RWPE1 (cell line): ENCODE measurements around the gene ASAP2.

Experiments
- CTCF ChIA-PET: fragments of 350-600 bp; sonication (Branson Sonifier 250); formaldehyde crosslinking; extraction: SDS; loops from one replicate; lab custom pipeline; 2021; lab: Yijun Ruan, JAX
- POLR2A ChIA-PET: fragments of 400-600 bp; formaldehyde crosslinking; extraction: SDS; loops from one replicate; lab custom pipeline; 2020; ENCODE audit warnings: antibody characterized with exemption; ENCODE audit not compliant: low non-redundant PET; lab: Yijun Ruan, JAX
- DNase-seq: peaks from one replicate; pipeline ENCODE4 v3.0.0; 2012; ENCODE audit warnings: low spot score
- H3K27ac ChIP-seq: fragments of 450-650 bp; 2 replicates; pipeline ENCODE4 v1.5.1; 2017
- TF ChIP-seq, protein P1 (sequence below): fragments of 450-650 bp; conservative IDR thresholded peaks from 2 replicates; pipeline ENCODE4 v1.5.1; 2017; ENCODE audit warnings: low read depth, mild to moderate bottlenecking

Gene ASAP2

DNA sequence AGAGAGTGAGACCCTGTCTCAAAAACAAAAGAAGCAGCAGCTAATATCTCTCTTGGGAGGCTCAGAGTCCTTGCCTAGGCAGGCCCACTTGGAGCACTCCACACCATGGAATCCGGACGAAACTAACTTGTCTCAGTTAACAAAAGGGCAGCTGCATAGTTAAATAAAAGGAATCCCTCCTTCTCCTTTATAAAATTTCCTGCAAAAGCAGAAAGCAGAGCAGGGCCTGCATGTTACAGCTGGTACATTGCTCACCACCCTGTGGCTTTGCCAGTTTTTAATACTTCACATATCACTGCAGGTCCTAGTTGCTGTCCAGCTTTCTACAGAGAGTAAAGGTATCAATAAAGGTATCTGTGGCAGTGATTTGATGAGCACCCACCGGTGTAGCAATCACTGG, 93.6 kb downstream of the ASAP2 start:
- TF ChIP-seq, protein P1, sequence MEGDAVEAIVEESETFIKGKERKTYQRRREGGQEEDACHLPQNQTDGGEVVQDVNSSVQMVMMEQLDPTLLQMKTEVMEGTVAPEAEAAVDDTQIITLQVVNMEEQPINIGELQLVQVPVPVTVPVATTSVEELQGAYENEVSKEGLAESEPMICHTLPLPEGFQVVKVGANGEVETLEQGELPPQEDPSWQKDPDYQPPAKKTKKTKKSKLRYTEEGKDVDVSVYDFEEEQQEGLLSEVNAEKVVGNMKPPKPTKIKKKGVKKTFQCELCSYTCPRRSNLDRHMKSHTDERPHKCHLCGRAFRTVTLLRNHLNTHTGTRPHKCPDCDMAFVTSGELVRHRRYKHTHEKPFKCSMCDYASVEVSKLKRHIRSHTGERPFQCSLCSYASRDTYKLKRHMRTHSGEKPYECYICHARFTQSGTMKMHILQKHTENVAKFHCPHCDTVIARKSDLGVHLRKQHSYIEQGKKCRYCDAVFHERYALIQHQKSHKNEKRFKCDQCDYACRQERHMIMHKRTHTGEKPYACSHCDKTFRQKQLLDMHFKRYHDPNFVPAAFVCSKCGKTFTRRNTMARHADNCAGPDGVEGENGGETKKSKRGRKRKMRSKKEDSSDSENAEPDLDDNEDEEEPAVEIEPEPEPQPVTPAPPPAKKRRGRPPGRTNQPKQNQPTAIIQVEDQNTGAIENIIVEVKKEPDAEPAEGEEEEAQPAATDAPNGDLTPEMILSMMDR, result no peak
- CTCF ChIA-PET, result interaction anchor here (0.7 to 1.7 kb wide), 3 partner anchors 10 to 138 kb away, joined by 4 to 8 read pairs (median 8); partner anchors contain the start of gene ASAP2
- POLR2A ChIA-PET, result no interaction called here
- peak; percentile 43 for DNase-seq
- H3K27ac ChIP-seq, result peak overlapping the region; percentile 97

DNA sequence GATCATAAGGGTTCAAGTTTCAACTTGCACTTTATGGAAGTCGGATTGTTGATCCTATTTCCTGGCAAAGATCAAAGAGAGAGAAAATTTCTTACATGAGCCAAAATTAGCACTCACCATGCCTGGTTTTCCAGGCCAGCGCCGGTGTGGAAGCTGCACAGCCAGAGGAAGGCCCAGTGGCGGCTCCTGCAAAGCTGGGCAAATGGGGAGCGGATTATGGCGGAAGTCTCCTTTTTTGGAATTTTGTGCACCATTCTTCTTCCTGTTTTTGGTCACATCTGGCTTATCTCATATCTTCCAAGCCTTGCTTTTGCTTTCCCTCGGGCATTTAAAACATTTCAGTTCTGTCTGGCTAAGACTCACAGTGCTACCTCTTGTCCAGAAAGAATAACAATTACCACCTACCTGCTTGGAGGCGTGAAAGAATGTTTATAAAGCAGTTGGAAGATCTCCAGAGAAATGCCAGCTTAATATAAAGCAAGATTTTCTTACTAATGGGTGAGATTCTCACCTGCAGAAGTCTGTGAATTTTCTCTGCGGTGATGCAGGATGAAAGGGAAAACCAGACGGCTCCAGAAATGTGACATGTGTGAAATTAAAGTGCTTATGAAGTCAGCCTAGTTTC, 94.3 kb downstream of the ASAP2 start:
- TF ChIP-seq, protein P1, result no peak
- ChIA-PET CTCF (interaction anchor here (0.7 to 1.7 kb wide), 3 partner anchors 10 to 139 kb away, joined by 4 to 8 read pairs (median 8); partner anchors contain the start of gene ASAP2), POLR2A (interaction anchor here (1.0 kb wide), 1 partner anchor 9 kb away, joined by 4 read pairs; no protein-coding TSS in a partner anchor)
- no peak for DNase-seq
- peak overlapping the region; percentile 97 for H3K27ac ChIP-seq

DNA sequence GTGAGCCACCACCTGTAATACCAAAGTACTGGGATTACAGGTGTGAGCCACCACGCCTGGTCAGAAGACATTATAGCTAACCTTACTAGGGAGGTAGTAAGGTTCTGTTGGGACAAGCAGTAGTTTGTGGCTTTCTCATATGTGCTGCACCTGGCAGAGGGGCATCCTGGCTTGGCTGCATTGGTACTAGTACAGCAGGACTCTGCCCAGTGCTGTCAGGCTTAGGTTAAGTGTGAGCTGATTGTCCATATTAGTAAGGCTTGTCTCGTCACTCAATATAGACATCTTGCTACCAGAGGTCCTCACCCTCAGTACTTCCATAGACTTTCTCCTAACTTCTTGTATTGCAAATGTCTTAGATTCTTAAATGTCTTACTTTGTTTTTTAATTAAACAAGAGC, 96.1 kb downstream of the ASAP2 start:
- TF ChIP-seq, protein P1, result no peak
- ChIA-PET POLR2A (no interaction called here), CTCF (interaction anchor here (0.6 kb wide), 1 partner anchor 63 kb away, joined by 7 read pairs; no protein-coding TSS in a partner anchor)
- no peak for DNase-seq
- H3K27ac ChIP-seq, result peak overlapping the region; percentile 47; the same call in 1 of the 2 replicates

DNA sequence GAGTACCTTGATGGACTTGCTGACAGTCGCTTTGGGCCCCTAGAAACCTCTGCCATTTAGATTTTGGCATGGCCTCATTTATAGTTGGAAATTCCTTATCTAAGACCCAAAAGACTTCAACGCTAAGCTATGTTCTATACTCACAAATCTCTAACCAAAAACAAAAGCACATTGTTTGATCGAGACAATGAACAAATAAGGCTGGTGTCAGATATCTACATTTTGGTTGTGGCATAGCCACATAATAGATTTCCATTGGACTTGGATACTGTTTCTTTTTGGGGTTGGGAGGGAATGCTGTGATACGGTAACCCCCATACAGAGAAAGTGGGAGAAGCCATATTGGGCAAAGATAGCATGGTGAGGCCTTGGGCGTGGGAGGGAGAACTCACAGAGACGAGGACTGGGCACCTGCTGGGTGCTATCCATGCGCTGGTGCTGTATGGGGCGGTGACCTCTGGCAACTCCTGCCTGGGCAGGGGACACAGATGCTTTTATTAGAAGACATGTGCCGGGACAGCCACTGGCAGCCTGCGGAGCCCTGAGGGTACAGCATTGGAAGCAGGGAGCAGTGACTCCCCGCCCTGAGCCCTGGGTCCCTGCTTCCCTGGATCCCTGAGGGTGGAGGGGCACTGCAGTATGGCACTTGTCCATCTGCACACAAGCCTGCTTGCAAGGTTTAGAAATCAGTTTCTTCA, 97.1 kb downstream of the ASAP2 start:
- CTCF ChIA-PET, result interaction anchor here (0.6 kb wide), 1 partner anchor 63 kb away, joined by 6 read pairs; no protein-coding TSS in a partner anchor
- no peak overlapping the region for H3K27ac ChIP-seq
- TF ChIP-seq, protein P1, result no peak
- POLR2A ChIA-PET, result no interaction called here
- DNase-seq, result no peak

DNA sequence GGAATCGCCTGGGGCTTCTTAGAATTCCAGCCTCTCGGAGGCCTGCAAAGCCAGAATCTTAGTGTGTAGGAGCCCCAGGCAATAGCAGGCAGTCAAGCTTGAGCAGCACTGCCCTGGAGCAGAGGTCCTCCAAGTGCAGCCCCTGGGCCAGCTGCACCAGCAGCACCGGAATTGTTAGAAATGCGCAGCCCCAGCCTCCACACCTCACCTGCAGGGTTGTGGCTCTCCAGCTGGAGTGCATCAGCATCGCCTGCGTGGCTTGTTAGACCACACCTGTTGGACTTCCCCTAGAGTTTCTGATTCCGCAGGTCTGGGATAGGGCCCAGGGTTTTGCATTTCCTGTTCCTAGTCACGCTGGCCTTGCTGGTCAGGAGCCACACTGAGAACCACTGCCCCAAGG, 100.3 kb downstream of the ASAP2 start:
- DNase-seq, result no peak
- CTCF ChIA-PET, result interaction anchor here (0.7 to 0.9 kb wide), 2 partner anchors 148 to 164 kb away, joined by 3 to 5 read pairs; no protein-coding TSS in a partner anchor
- H3K27ac ChIP-seq, result peak overlapping the region; percentile 72
- TF ChIP-seq, protein P1, result no peak
- POLR2A ChIA-PET, result no interaction called here

DNA sequence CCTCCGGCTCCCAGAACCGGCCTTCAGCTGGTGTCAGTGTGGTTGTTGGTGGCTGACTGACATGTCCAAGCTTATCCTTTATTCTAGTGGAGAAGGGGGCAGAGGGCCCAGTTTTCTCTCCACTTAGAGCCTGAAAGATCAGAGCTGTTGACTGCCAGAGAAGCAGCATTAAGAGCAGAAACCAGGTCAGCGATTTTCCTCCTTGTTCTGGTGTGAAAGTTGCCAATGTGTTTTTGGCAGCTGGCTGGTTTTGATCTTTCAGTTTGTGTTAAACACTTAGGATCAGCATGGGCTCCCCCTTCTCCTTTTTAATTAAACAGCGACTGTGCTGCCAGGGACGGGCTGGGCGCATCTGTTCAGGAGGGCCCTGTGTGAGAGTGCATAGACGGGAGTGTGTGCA, 100.9 kb downstream of the ASAP2 start:
- no peak for DNase-seq
- ChIA-PET POLR2A (no interaction called here), CTCF (interaction anchor here (0.7 to 0.9 kb wide), 2 partner anchors 147 to 164 kb away, joined by 3 to 5 read pairs; no protein-coding TSS in a partner anchor)
- peak overlapping the region; percentile 72 for H3K27ac ChIP-seq
- TF ChIP-seq, protein P1, result no peak
